Activated effector memory CD4-positive, alpha-beta T cell treated with anti-CD3 and anti-CD28 coated beads, Interleukin-2, amount 50 U/mL, for 16 hours (primary cell): Measurements from ENCODE around the gene TMED7.
"Not testable (repeated sequence)": the region's sequence is repeated elsewhere in the genome, so short reads cannot be mapped to it uniquely, and the experiment has no call there.

ENCODE experiments used
- DNase-seq: peaks from one replicate; pipeline ENCODE4 v3.0.0-alpha.2; 2020

The TMED7 gene

DNA sequence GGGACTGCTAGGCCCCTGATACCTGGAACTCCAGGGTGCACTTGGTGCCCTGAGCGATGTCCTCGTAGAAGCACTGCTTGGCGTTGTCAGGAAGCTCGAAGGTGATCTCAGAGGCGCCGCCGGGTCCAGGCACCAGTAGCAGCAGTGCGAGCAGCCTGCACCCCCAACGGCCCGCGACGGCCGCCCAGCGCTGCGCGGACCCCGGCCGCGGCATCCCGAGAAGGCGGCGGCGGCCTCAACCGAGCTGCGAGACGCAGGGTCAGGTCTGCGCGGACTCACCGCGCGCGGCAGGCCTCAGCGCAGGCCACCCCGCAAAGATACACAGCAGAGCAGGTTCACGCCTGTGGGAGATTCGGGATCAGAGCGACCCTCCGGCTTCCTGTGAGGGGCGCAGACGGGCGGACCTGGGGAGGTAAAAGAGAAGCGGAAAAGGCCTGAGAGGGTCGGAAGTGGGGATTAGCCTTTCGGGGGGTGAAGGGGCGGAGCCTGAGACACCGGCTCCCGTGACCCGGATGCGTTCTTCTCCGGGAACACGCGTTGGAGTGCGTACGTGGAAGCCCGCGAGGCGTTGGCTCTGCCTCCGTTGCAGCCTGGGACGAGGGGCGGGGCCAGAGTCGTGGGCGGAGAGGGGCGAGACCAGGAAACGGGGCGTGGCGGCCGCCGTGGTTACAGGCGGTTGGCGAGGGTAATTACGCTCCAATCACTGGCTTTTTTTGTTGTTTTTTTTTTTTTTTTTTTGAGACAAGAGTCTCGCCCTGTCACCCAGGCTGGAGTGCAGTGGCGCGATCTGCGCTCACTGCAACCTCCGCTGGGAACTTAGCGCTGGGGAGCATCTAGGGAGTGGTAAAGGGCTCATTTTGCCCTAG is at the start of gene TMED7:
Gene TMED7 (minus strand): TSS at position 458 of the 866 bp plus-strand sequence. CDS start 244 bp downstream, at position 214.
- DNase-seq, result peak; percentile 100

DNA sequence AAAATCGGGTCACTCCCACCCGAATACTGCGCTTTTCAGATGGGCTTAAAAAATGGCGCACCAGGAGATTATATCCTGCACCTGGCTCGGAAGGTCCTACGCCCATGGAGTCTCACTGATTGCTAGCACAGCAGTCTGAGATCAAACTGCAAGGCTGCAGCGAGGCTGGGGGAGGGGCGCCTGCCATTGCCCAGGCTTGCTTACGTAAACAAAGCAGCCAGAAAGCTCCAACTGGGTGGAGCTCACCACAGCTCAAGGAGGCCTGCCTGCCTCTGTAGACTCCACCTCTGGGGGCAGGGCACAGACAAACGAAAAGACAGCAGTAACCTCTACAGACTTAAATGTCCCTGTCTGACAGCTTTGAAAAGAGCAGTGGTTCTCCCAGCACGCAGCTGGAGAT is 48.9 kb upstream of the TMED7 start:
- not testable (repeated sequence) for DNase-seq

- no peak for DNase-seq
Measured at GRCh38 chr5:115673596-115673995, 47.8 kb upstream of the TMED7 start.

DNA sequence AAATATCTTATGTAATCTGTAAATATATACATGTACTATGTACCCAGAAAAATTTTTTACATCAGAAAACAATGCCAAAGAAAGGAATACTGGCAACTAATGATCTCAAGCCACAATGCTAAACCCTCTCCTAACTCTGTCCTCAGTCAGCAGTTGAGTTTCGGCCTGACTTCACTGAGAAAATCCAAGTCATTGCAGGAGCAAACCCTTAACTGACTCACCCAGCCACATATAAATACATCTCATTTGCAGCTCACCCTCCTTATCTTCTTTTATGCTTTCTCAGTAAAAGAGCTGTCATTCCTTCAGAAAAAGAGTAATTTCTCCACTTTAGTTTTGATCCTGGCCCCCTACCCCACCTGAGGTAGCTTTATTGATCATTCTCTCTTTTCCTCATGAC is 46.1 kb upstream of the TMED7 start:
- no peak for DNase-seq

GRCh38 chr5:115666023-115666422 is 40.2 kb upstream of the TMED7 start:
- DNase-seq, result no peak

DNA sequence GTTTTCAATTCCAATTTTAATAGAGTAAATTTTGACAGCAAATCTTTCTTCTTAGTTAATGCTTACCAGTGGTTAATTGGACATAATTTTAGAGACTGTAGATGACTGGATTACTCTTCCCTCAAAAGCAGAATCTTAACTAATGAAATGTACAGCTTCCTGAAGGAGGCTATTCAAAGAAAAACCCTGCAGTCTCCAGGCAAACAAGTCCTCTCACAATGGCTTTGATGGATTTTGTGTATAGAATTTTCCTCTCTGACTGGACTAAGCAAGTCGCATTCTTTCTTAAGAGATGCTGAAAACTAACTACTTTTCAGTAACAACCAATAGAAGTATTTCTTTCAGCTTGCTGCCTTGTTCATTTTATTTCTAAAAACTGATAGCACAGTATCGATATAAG is 35.7 kb upstream of the TMED7 start:
- no peak for DNase-seq

- DNase-seq, result no peak
Measured at GRCh38 chr5:115661101-115661500, 35.3 kb upstream of the TMED7 start.

GRCh38 chr5:115657881-115658233 is 32.0 kb upstream of the TMED7 start:
- no peak for DNase-seq

GRCh38 chr5:115657125-115657880 is 31.5 kb upstream of the TMED7 start:
- no peak for DNase-seq

DNA sequence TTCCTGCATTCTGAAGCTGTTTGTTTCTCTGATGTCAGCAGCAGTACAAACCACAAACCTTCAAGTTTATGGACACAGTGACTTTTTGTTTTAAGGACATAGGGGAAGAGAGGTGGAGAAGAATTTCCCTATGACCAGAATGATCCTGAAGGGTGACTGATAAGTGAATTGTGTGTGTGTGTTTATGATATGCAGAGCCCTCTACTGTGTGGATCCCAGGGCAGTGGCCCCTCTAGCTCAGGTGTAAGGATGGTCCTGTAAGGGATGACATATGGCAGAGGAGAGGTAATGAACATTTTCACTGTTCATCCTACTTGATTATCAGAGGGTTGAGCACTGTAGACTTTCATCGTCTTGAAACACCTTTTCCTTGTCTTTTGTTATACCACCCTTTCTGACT is 30.6 kb upstream of the TMED7 start:
- no peak for DNase-seq

DNA sequence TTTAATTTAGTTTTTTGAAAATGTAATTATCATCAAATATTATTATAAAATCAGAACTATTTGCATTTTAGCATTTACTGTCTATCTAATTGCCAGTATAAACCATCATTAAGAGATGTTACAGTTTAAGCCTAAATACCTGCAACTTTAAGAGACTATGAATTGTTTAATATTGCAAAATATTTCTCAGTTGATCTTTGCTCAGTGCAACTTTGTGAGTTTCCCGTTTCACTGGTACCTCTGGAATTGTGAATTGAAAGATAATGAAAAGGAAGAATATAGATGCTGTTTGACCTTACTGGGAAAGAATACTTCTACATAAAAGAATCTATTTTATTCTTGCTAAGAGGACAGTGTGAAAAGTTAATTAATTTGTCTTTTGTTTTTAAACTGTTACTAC is 30.2 kb upstream of the TMED7 start:
- no peak for DNase-seq

DNA sequence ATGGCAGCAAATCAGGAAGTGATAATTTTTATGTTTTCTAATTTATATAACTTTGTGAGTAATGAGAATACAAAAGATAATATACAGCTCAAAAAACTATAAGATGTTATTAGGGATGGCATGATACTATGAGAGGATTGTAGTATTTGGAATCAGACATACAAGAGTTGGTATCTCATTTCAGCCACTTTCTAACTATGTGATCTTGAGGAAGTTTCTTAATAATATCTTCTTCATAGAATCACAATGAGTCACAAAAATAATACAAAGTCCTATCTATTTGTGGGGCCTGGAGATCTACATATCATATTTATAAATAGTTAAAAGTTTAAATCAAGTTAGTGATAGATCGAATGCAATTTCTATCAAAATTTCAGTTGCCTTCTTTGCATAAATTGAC is 23.7 kb upstream of the TMED7 start:
- DNase-seq, result no peak

GRCh38 chr5:115648056-115648455 is 22.2 kb upstream of the TMED7 start:
- no peak for DNase-seq

- DNase-seq, result not testable (repeated sequence)
Measured at GRCh38 chr5:115645386-115645785, 19.6 kb upstream of the TMED7 start.

GRCh38 chr5:115644046-115644445 is 18.2 kb upstream of the TMED7 start:
- DNase-seq, result no peak

DNA sequence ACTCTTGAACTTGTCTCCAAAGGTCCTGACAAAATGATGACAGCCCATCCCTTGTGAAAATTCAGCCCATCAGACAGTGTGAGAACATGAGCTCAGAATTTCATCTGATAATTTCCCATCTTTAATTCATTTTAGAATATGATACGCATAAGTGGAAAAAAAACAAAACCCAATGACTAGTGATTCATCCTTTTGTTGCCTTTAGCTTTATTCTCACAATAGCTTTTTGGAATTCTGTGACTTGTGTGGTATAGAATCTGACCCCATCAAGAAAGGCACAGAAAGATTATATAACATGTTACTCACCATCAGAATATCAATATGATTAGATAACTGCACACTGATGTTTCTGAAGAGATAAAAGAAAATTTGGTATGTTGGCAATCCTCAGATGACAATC is 16.1 kb upstream of the TMED7 start:
- no peak for DNase-seq

- no peak for DNase-seq
Measured at GRCh38 chr5:115640274-115640673, 14.4 kb upstream of the TMED7 start.

DNA sequence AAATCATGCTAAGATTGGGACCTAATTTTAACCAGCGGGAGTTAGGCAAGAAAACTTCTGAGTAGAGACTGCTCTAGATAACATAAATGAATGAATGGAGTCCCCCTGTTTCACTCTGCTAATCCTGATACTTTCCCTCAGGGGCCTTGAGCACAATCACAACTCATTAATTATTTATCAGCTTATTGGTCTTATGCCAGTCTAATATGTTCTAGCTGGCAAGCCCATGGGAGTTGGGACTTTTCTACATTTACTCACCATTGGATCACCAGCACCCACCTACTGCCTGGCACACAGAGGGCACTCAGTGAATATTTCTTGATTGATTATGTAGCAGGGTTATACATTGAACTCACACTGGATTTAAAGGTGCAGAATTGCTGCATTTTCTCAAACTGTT is 13.5 kb upstream of the TMED7 start:
- DNase-seq, result no peak

DNA sequence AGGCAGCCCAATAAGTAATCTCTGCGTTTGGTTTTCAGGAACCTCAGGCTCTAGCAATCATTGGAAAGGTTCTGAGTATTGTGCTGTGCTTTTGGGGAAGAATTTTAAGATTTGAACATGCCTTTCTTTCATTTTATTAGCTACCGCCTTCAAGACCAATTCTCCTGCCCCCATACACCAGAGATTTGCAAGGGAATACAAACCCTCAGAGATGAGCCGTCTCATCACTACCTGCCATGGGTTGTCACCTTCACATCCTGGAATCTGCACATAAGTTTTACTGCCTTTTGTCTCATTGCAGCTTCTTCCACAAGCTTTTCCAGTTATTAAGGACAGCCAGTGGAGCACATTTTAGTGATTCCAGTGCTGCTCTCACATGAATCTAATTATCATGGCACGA is 11.7 kb upstream of the TMED7 start:
- DNase-seq, result no peak

GRCh38 chr5:115636008-115636407 is 10.2 kb upstream of the TMED7 start:
- no peak for DNase-seq

- DNase-seq, result peak; percentile 93
Measured at GRCh38 chr5:115634343-115635132, 8.7 kb upstream of the TMED7 start.

DNA sequence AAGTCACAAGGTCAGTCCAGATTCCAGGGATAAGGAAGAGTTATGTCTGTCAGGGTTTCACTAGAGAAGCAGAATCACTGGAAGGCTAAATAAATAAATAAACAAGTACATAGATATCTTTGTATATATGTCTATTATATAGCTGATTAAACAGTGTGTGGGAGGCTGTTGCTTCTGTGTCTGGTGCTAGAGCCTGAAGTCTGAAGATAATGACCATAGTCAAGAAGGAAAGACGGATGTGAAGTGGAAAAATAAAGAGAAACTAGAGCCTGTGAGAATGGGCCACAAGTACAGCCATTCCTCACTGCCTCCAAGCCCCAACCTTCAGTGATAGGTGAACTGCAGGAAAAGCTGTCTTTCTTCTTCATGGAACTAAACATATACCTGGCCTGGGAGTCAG is 4.1 kb upstream of the TMED7 start:
- DNase-seq, result no peak

DNA sequence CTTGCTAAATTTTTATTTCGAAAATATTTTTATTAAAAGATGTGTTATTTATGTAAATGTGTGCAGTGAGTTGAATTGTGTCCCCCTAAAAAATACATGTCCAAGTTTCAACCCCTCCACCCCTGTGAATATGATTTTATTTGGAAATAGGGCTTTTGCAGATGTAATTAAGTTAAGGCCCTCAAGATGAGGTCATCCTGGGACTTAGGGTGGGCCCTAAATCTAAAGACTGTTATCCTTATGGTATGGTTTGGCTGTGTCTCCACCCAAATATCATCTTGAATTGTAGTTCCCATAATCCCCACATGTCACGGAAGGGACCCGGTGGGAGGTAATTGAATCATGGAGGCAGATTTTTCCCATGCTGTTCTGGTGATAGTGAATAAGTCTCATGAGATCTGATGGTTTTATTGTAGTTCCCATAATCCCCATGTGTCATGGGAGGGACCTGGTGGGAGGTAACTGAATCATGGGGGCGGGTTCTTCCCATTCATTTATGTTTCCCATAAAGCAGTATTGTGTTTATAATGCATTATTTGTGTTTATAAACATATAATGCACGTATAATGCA is 1.5 kb upstream of the TMED7 start:
- DNase-seq, result no peak
